Breast epithelium (tissue), 3 donors: ENCODE data around the gene KBTBD3.

Experiments
- CTCF ChIP-seq, 3 donors: fragments of 450-650 bp; IDR thresholded peaks; one replicate each; pipeline ENCODE4 v1.5.1; 2016 to 2017; ENCODE audit warnings: antibody characterized with exemption in 3 of 3, mild to moderate bottlenecking in 3 of 3, moderate library complexity in 3 of 3
- POLR2A ChIP-seq: fragments of 450-650 bp; IDR thresholded peaks from one replicate; pipeline ENCODE4 v1.6.1; 2016; ENCODE audit warnings: antibody characterized with exemption, mild to moderate bottlenecking, moderate library complexity

DNA sequence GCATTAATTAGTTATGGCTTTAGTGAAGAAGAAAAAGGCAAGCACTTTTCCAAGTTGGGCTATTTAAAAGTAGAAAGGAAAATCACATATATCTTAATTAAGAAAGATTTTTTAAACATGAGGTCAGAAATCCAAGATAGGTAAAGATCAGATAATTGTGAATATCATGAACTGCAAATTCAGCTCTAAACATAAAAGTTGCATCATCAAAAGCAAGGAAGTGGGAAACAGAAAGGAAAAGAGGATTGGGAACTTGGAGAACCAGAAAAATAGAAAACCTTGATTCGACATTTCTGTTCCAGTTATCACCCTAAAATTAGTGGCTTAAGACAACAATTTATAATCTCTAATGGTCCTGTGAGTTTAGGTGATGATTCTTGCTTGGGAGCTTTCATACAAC is 17.5 kb downstream of the KBTBD3 start:
- TF ChIP-seq CTCF (IDR thresholded peaks at IDR 0.05) = no peak
- TF ChIP-seq POLR2A = no peak
